ENCODE measurements around the gene MRPL50.

GRCh38 chr9:101375546-101375945 lies 22.9 kb downstream of the MRPL50 start:
- TF ChIP-seq CTCF (IDR thresholded peaks at IDR 0.05) (no peak), REST (IDR thresholded peaks at IDR 0.05) (no peak), SMC3 (IDR thresholded peaks at IDR 0.05) (no peak), POLR2A (IDR thresholded peaks at IDR 0.05; ENCODE audit: low read length) (no peak), EP300 (IDR thresholded peaks at IDR 0.05) (no peak), MAFK (IDR thresholded peaks at IDR 0.05; ENCODE audit: partially characterized antibody) (no peak), CBX8 (IDR thresholded peaks at IDR 0.05) (no peak), CEBPB (IDR thresholded peaks at IDR 0.05) (no peak), CBX2 (IDR thresholded peaks at IDR 0.05; ENCODE audit: borderline replicate concordance, low read depth) (no peak), MAX (IDR thresholded peaks at IDR 0.05) (no peak), BHLHE40 (IDR thresholded peaks at IDR 0.05; ENCODE audit: low read depth, low read length) (no peak), RCOR1 (IDR thresholded peaks at IDR 0.05; ENCODE audit: low read depth, low read length) (no peak), HDAC2 (IDR thresholded peaks at IDR 0.05) (no peak), RFX5 (IDR thresholded peaks at IDR 0.05) (no peak)

All from A549 (cell line).